Loucy (cell line): ENCODE results near the gene C7.

Experiments used
- H2AFZ ChIP-seq: fragments of 200-600 bp; sonication (generic); 2 replicates; pipeline ENCODE4 v1.6.0; 2016; ENCODE audit warnings: antibody characterized with exemption, mild to moderate bottlenecking, low read length, moderate library complexity
- H3F3A ChIP-seq: fragments of 200-600 bp; 2 replicates; pipeline ENCODE4 v1.6.0; 2016; ENCODE audit warnings: antibody characterized with exemption, low read depth, mild to moderate bottlenecking
- H3K27me3 ChIP-seq: fragments of 200-600 bp; sonication (generic); 2 replicates; pipeline ENCODE4 v1.6.1; 2014; ENCODE audit warnings: low read length, mild to moderate bottlenecking; ENCODE audit not compliant: insufficient read depth, poor library complexity, severe bottlenecking
- H3K36me3 ChIP-seq: fragments of 200-600 bp; sonication (generic); 2 replicates; pipeline ENCODE4 v1.6.1; 2016; ENCODE audit warnings: low read length; ENCODE audit not compliant: insufficient read depth
- H3K4me1 ChIP-seq: fragments of 200-600 bp; sonication (generic); 2 replicates; pipeline ENCODE4 v1.5.1; 2014; ENCODE audit warnings: low read length, mild to moderate bottlenecking; ENCODE audit not compliant: insufficient read depth, poor library complexity, severe bottlenecking
- H3K4me2 ChIP-seq: fragments of 200-600 bp; sonication (generic); 2 replicates; pipeline ENCODE4 v1.6.0; 2014; ENCODE audit warnings: antibody characterized with exemption, low read length, low read depth, mild to moderate bottlenecking; ENCODE audit not compliant: poor library complexity, severe bottlenecking
- H3K4me3 ChIP-seq: fragments of 200-600 bp; sonication (generic); 2 replicates; pipeline ENCODE4 v1.5.1; 2014; ENCODE audit warnings: low read length, mild to moderate bottlenecking, mixed read lengths; ENCODE audit not compliant: poor library complexity, severe bottlenecking
- H3K79me2 ChIP-seq: fragments of 200-600 bp; sonication (generic); 2 replicates; pipeline ENCODE4 v1.6.1; 2014; ENCODE audit warnings: low read length; ENCODE audit not compliant: insufficient read depth
- H3K9ac ChIP-seq: fragments of 200-600 bp; sonication (generic); 2 replicates; pipeline ENCODE4 v1.6.0; 2014; ENCODE audit warnings: mild to moderate bottlenecking, low read depth, low read length, moderate library complexity; ENCODE audit not compliant: poor library complexity, severe bottlenecking
- H3K9me2 ChIP-seq: fragments of 200-600 bp; sonication (generic); replicated peaks from 2 replicates; pipeline ENCODE4 v1.6.1; 2016; ENCODE audit warnings: low read depth, low read length, mixed read lengths
- H3K9me3 ChIP-seq: fragments of 200-600 bp; sonication (generic); 2 replicates; pipeline ENCODE4 v1.6.1; 2014; ENCODE audit warnings: mild to moderate bottlenecking, antibody characterized with exemption, low read length, low read depth; ENCODE audit not compliant: insufficient read depth
- H4K20me1 ChIP-seq: fragments of 200-600 bp; sonication (generic); 2 replicates; pipeline ENCODE4 v1.6.0; 2014; ENCODE audit warnings: antibody characterized with exemption, low read length, mild to moderate bottlenecking; ENCODE audit not compliant: insufficient read depth, poor library complexity, severe bottlenecking
- CTCF ChIP-seq: fragments of 200-600 bp; sonication (generic); conservative IDR thresholded peaks from 2 replicates; pipeline ENCODE4 v1.5.1; 2014; ENCODE audit warnings: mild to moderate bottlenecking, antibody characterized with exemption, low read length
- EZH2phosphoT487 ChIP-seq: fragments of 200-600 bp; IDR thresholded peaks from 2 replicates; pipeline ENCODE4 v1.6.1; 2018; ENCODE audit warnings: antibody characterized with exemption, mild to moderate bottlenecking, moderate library complexity, borderline replicate concordance

C7 gene

GRCh38 chr5:40985501-40985900 lies 76.2 kb downstream of the C7 start:
- H2AFZ ChIP-seq: no peak overlapping the region
- H3K9me3 ChIP-seq: no peaks in the 10 kb centered on the region
- no peak overlapping the region for H3K4me3 ChIP-seq
- no peak overlapping the region for H3K4me2 ChIP-seq
- no peaks in the 10 kb centered on the region for H3K79me2 ChIP-seq
- H3F3A ChIP-seq: no peaks in the 10 kb centered on the region
- no peaks in the 10 kb centered on the region for H3K9me2 ChIP-seq
- H4K20me1 ChIP-seq: no peaks in the 10 kb centered on the region
- no peak for TF ChIP-seq CTCF
- no peak for TF ChIP-seq EZH2phosphoT487
- H3K4me1 ChIP-seq: no peaks in the 10 kb centered on the region
- no peak overlapping the region for H3K9ac ChIP-seq
- H3K36me3 ChIP-seq: no peaks in the 10 kb centered on the region
- H3K27me3 ChIP-seq: no peaks in the 10 kb centered on the region

- no peak overlapping the region for H3K4me3 ChIP-seq
- TF ChIP-seq EZH2phosphoT487 (no peak), CTCF (no peak)
- no peaks in the 10 kb centered on the region for H3K4me1 ChIP-seq
Observed at GRCh38 chr5:40986666-40987065, 77.4 kb downstream of the C7 start.

GRCh38 chr5:40987349-40987748 lies 78.1 kb downstream of the C7 start:
- Histone ChIP-seq H3K27me3 (no peaks in the 10 kb centered on the region), H3K4me1 (no peaks in the 10 kb centered on the region), H3K4me3 (no peak overlapping the region), H3F3A (no peaks in the 10 kb centered on the region), H3K9ac (no peak overlapping the region), H3K36me3 (no peaks in the 10 kb centered on the region), H3K4me2 (no peak overlapping the region), H3K79me2 (no peaks in the 10 kb centered on the region), H3K9me3 (no peaks in the 10 kb centered on the region), H4K20me1 (no peaks in the 10 kb centered on the region), H2AFZ (no peak overlapping the region), H3K9me2 (no peaks in the 10 kb centered on the region)
- no peak for TF ChIP-seq EZH2phosphoT487
- TF ChIP-seq CTCF: no peak

More at GRCh38 chr5:40986666-40987065, 77.4 kb downstream of the C7 start:
- Histone ChIP-seq H3K79me2 (no peaks in the 10 kb centered on the region), H3K27me3 (no peaks in the 10 kb centered on the region), H3F3A (no peaks in the 10 kb centered on the region), H2AFZ (no peak overlapping the region), H3K9ac (no peak overlapping the region), H3K9me3 (no peaks in the 10 kb centered on the region), H3K9me2 (no peaks in the 10 kb centered on the region), H4K20me1 (no peaks in the 10 kb centered on the region), H3K4me2 (no peak overlapping the region), H3K36me3 (no peaks in the 10 kb centered on the region)
